NT2/D1 (cell line): ENCODE data around the gene UBR4.

Experiments used
- DNase-seq: peaks from one replicate; pipeline ENCODE4 v3.0.0-alpha.2; 2011; ENCODE audit warnings: low read depth, low spot score
- H3K27me3 ChIP-seq: 2 replicates; pipeline ENCODE4 v1.6.0; 2011; ENCODE audit warnings: mild to moderate bottlenecking; ENCODE audit not compliant: insufficient read length, insufficient read depth
- H3K36me3 ChIP-seq: 2 replicates; pipeline ENCODE4 v1.6.1; 2011; ENCODE audit warnings: mild to moderate bottlenecking, low read length, mixed read lengths; ENCODE audit not compliant: insufficient read depth, insufficient read length
- H3K4me1 ChIP-seq: 2 replicates; pipeline ENCODE4 v1.5.1; 2011; ENCODE audit not compliant: insufficient read depth, insufficient read length
- H3K4me3 ChIP-seq: 2 replicates; pipeline ENCODE4 v1.5.1; 2011; ENCODE audit warnings: low read depth; ENCODE audit not compliant: insufficient read length
- H3K9ac ChIP-seq: 2 replicates; pipeline ENCODE4 v1.6.0; 2011; ENCODE audit warnings: low read depth; ENCODE audit not compliant: insufficient read length
- H3K9me3 ChIP-seq: 2 replicates; pipeline ENCODE4 v1.5.1; 2011; ENCODE audit warnings: mild to moderate bottlenecking, low read length; ENCODE audit not compliant: insufficient read depth
- SUZ12 ChIP-seq: IDR thresholded peaks from 2 replicates; pipeline ENCODE4 v1.6.1; 2011; ENCODE audit not compliant: insufficient read length, insufficient read depth; ENCODE audit errors: extremely low read depth
- YY1 ChIP-seq: IDR thresholded peaks from 2 replicates; pipeline ENCODE4 v1.6.1; 2011; ENCODE audit not compliant: insufficient read length, insufficient read depth
- ZNF274 ChIP-seq: IDR thresholded peaks from 2 replicates; pipeline ENCODE4 v1.6.1; 2011; ENCODE audit warnings: mild to moderate bottlenecking, low read depth, low read length

Gene UBR4

DNA sequence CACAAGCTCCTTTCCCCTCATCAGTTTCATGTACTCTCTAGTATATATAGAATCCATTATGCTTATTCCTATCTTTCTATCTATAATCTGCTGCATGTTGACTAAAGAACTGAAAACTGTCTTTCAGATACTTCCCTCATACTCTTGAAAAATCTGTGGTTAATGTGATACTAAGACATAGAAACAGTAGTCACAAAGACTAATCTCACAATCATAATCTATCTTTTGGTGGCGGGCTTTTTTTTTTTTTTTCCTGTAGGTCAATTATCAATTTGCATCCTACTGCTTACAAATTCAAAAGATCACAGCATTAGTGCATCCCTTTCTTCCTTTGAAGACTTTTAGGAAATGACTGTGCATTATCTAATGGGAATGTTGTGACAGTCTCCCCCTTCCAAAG lies 4.7 kb downstream of the UBR4 start:
- no peak for DNase-seq
- Histone ChIP-seq H3K36me3 (peaks cover 24% of the 10 kb centered on the region), H3K9me3 (no peaks in the 10 kb centered on the region), H3K4me1 (no peaks in the 10 kb centered on the region), H3K9ac (no peak overlapping the region), H3K4me3 (no peak overlapping the region), H3K27me3 (no peaks in the 10 kb centered on the region)
- TF ChIP-seq YY1 (no peak), ZNF274 (no peak), SUZ12 (no peak)

DNA sequence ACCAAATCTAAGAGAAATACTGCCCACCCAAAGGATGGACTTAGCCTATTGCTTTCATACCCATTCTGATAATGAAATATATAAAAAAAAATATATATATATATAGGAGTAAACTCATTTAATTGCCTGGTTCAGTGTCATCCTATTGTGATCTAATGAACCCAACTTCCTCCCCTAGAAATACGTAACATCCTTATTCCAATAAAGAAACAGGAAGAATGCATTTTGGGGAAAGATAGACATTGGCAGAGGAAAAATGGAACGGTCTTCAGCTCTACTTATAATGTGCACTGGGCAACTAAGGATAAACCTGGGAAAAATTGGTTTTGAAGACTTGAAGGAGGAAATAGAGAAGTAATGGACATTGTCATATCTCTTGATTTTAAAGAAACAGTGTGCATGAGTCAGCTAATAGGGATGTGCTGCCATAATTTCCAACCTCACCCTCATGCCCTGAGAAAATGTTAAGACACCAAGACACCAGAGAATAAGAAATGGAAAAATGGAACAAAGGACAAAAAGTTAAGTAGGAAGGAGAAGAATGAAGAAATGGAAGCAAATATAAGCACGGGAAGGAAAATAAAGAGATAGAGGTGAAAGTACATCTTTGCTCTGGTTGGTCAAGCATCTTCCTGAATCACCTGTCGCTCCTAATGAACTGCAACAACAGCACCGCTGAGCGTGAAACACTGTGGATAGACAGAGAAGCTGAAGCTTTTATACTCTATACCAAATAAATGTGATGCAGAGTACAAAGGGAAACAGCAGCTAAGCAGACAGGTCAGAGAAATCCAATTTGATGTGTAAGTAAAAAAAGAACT lies 5.4 kb downstream of the UBR4 start:
- H3K36me3 ChIP-seq = peaks cover 31% of the 10 kb centered on the region
- no peaks in the 10 kb centered on the region for H3K9me3 ChIP-seq
- no peak for DNase-seq
- no peaks in the 10 kb centered on the region for H3K27me3 ChIP-seq
- no peaks in the 10 kb centered on the region for H3K4me1 ChIP-seq
- H3K9ac ChIP-seq = no peak overlapping the region
- TF ChIP-seq SUZ12 (no peak), YY1 (no peak), ZNF274 (no peak)
- H3K4me3 ChIP-seq = no peak overlapping the region

DNA sequence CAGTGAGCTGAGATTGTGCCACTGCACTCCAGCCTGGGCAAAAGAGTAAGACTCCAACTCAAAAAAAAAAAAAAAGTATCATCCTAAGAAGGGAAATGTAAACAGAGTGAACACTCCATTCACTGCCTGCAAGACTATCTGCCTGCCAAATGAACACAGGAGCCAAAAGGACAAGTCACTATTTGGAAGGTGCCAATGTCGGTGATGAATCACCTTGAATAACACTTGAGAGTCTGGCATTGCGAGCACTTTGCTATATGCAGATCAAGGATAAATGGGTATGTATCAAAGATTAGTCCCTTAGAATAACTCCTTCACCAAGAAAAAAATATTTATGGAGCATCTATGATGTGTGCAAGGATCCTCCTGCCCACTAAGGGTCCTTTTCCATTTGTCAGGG lies 6.6 kb downstream of the UBR4 start:
- no peaks in the 10 kb centered on the region for H3K4me1 ChIP-seq
- no peak overlapping the region for H3K9ac ChIP-seq
- H3K27me3 ChIP-seq = no peaks in the 10 kb centered on the region
- H3K36me3 ChIP-seq = peaks cover 43% of the 10 kb centered on the region
- no peak for TF ChIP-seq YY1
- no peak for TF ChIP-seq ZNF274
- no peak overlapping the region for H3K4me3 ChIP-seq
- no peak for DNase-seq
- H3K9me3 ChIP-seq = no peaks in the 10 kb centered on the region

DNA sequence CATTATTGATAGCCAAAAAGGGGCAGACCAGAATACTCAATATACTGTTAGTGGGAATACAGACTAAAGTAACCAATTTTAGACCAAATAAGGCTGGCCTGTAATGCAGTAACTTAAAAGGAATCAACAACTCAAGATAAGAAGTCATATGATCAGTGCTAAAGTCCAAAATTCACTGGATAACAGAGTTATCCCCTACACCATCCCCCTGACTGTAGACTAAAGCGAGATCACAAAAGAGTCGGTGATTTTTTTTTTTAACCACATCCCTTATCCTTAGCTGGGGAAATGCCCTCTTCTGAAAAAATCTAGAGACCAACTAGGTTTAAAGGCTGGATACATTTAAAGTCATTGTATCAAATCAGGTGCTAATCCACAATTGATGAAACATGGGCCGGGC lies 7.7 kb downstream of the UBR4 start:
- Histone ChIP-seq H3K36me3 (peaks cover 50% of the 10 kb centered on the region), H3K9ac (no peak overlapping the region)
- TF ChIP-seq ZNF274 (no peak), SUZ12 (no peak), YY1 (no peak)

DNA sequence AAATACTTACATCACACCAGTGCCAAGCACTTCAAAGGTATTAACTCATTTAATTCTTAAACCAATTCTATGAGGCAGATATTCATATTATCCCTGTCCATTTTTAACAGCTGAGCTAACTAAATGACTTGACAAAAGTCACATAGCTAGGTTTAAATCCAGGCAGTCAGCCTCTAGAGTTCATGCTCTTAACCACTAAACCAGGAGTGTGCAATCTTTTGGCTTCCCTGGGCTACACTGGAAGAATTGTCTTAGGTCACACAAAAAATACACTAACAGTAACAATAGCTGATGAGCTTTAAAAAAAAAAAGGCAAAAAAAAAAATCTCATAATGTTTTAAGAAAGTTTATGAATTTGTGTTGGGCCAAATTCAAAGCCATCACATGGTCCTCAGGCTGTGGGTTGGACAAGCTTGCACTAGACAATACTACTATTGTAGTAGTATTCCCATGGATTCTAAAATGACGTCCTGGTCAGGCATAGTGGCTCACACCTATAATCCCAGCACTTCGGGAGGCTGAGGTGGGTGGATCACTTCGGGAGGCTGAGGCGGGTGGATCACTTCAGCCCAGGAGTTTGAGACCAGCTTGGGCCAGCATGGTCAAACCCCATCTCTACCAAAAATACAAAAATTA lies 10.0 kb downstream of the UBR4 start:
- Histone ChIP-seq H3K9me3 (no peaks in the 10 kb centered on the region), H3K4me1 (no peaks in the 10 kb centered on the region), H3K36me3 (peaks cover 67% of the 10 kb centered on the region), H3K4me3 (no peak overlapping the region), H3K27me3 (no peaks in the 10 kb centered on the region), H3K9ac (no peak overlapping the region)
- no peak for DNase-seq
- TF ChIP-seq YY1 = no peak
- TF ChIP-seq SUZ12 = no peak
- no peak for TF ChIP-seq ZNF274

More for the DNA sequence above, 7.7 kb downstream of the UBR4 start:
- Histone ChIP-seq H3K9me3 (no peaks in the 10 kb centered on the region), H3K4me3 (no peak overlapping the region), H3K27me3 (no peaks in the 10 kb centered on the region), H3K4me1 (no peaks in the 10 kb centered on the region)
- no peak for DNase-seq

DNA sequence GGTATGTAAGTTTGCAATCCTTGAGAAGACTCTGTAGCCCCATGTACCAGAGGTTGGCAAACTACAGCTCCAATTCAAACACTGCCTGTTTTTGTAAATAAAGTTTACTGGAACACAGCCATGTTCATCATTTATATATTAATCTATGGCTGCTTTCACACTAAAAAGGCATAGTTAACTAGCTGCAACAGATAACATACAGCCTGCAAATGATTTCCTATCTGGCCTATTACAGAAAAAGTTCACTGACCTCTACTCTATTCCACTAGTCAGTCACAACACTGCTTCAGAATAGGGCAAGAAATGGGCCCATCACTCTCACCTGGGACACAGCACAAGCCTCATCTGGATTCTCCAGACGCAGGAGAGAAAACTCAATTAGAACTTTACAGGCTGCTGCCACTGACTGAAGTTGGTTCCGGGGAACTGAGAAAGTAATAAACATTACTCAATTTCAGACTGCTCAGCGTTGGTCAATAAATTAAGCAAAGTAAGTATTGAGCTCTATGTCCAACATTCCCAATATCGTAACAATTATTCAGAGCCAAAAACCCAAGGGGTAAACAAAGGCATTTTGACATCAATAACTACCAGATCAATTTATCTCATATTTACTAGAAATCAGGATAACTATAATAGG lies 10.6 kb downstream of the UBR4 start:
- H3K36me3 ChIP-seq = peaks cover 64% of the 10 kb centered on the region
- no peaks in the 10 kb centered on the region for H3K9me3 ChIP-seq
- H3K27me3 ChIP-seq = no peaks in the 10 kb centered on the region
- no peak for DNase-seq
- no peak overlapping the region for H3K4me3 ChIP-seq
- TF ChIP-seq SUZ12 (no peak), YY1 (no peak), ZNF274 (no peak)
- H3K4me1 ChIP-seq = no peaks in the 10 kb centered on the region
- H3K9ac ChIP-seq = no peak overlapping the region

DNA sequence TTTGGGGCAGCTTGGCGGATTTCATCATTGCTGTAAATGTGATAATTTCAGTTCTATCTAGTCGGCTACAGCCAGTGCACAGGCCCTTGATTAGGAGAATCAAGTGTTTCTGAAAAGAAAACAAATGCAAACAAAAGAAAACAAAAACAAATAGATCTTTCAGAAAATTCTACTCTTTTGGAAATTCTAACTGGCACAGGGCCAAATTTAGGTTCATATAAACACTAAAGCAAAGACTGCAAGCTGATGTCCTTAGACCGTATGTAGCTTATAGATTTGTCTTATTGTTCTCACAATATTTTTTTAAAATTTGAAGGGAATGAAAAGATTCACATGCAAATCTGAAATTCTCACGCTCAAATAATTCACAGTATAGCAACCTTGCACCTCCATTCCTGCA lies 11.2 kb downstream of the UBR4 start:
- Histone ChIP-seq H3K9ac (no peak overlapping the region), H3K4me1 (no peaks in the 10 kb centered on the region), H3K27me3 (no peaks in the 10 kb centered on the region), H3K9me3 (no peaks in the 10 kb centered on the region), H3K36me3 (peaks cover 70% of the 10 kb centered on the region), H3K4me3 (no peak overlapping the region)
- TF ChIP-seq YY1 (no peak), ZNF274 (no peak), SUZ12 (no peak)
- no peak for DNase-seq
